Esophagus squamous epithelium (tissue), 4 donors: ENCODE results near the gene VTN.

ENCODE experiments used
- POLR2A ChIP-seq, 4 donors: fragments of 450-650 bp; IDR thresholded peaks; one replicate each; pipeline ENCODE4 v1.6.1; 2017; ENCODE audit warnings: antibody characterized with exemption in 4 of 4, mild to moderate bottlenecking in 4 of 4, moderate library complexity in 3 of 4
- TF ChIP-seq, protein P1 (sequence below), 6 experiments: fragments of 450-650 bp in 4 of 6; fragments of 200-600 bp in 2 of 6; sonication (generic) in 2 of 6; IDR thresholded peaks; one replicate each; pipeline ENCODE4 v1.5.1; 2016 to 2019; ENCODE audit warnings: antibody characterized with exemption in 6 of 6, mild to moderate bottlenecking in 4 of 6, moderate library complexity in 4 of 6

DNA sequence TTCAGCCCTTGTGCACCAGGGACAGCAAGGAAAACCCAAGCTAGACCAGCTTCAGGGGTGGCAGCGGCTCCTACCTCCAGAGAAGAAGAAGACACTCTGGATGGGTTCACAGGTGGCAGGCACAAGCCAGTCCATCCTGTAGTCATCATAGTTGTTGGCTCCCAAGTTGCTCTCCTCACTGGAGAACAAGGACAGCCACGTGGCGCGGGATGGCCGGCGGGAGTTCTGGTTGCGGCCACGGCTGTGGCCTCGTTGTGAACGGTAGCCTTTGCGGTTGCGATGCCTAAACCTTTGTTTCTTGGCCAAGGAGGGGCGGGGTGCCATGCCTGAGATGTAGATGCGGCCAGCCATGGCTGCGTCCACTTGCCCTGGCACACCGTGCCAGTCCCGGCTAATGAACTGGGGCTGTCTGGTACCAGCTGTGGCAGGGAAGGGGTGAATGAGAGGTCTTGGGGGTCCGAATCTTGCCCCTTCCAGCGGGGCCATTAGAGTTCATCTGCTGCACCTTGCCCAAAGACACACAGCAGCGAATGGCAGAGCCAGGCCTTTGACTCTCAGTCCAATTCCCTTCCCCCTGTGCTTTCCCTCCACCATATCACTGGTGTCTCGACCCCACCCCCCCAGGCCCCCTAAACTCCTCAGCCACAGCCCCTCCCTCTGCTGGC, 2.3 kb downstream of the VTN start:
- TF ChIP-seq, protein P1, sequence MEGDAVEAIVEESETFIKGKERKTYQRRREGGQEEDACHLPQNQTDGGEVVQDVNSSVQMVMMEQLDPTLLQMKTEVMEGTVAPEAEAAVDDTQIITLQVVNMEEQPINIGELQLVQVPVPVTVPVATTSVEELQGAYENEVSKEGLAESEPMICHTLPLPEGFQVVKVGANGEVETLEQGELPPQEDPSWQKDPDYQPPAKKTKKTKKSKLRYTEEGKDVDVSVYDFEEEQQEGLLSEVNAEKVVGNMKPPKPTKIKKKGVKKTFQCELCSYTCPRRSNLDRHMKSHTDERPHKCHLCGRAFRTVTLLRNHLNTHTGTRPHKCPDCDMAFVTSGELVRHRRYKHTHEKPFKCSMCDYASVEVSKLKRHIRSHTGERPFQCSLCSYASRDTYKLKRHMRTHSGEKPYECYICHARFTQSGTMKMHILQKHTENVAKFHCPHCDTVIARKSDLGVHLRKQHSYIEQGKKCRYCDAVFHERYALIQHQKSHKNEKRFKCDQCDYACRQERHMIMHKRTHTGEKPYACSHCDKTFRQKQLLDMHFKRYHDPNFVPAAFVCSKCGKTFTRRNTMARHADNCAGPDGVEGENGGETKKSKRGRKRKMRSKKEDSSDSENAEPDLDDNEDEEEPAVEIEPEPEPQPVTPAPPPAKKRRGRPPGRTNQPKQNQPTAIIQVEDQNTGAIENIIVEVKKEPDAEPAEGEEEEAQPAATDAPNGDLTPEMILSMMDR (IDR thresholded peaks at IDR 0.05) = no peak
- no peak for TF ChIP-seq POLR2A (IDR thresholded peaks at IDR 0.05)
